ENCODE results near the gene CNTNAP2. TPM values are rescaled to one million over a fixed set of nuclear protein-coding genes. Genes with fewer than 3 reads are reported as not detected.

The CNTNAP2 gene
- total and polyA plus RNA-seq, 2 of the 13 experiments (the other 11 are each of a cell fraction or from before 2014, with no cell fraction given), result 0.40 to 0.42 TPM

GRCh38 chr7:148044173-148044572 is 1927.6 kb downstream of the CNTNAP2 start:
- Histone ChIP-seq H3K9ac (ENCODE audit: insufficient read depth, low read depth, low read length) (no peak overlapping the region), H3K27ac (ENCODE audit: extremely low read length, insufficient read depth, low read length) (no peak overlapping the region), H3K36me3 (replicated peaks in 1 of 2; ENCODE audit: control insufficient read depth in 1 of 2, insufficient read depth in 2 of 2, low read length in 2 of 2) (no peaks in the 10 kb centered on the region), H3K4me1 (ENCODE audit: insufficient read depth, low read length) (no peaks in the 10 kb centered on the region), H3K4me3 (replicated peaks in 1 of 3; ENCODE audit: insufficient read depth in 1 of 3, low read depth in 2 of 3, low read length in 3 of 3) (no peak overlapping the region), H3K9me3 (ENCODE audit: low read length) (no peaks in the 10 kb centered on the region), H2AFZ (ENCODE audit: low read length) (no peak overlapping the region), H4K20me1 (ENCODE audit: insufficient read depth, low read length) (no peaks in the 10 kb centered on the region), H3K4me2 (ENCODE audit: low read depth, low read length) (0 out of 2 replicates have a peak overlapping the region, but pooled peaks have one; percentile 8), H3K27me3 (ENCODE audit: control insufficient read depth in 1 of 2, insufficient read depth in 2 of 2, low read length in 2 of 2) (peaks cover 0 to 3% of the 10 kb centered on the region in 2 experiments; a peak in 1 of 5 replicates), H3K79me2 (ENCODE audit: insufficient read depth, low read length) (no peaks in the 10 kb centered on the region)
- CTCF ChIA-PET (ENCODE audit: low intra/inter-chr PET ratio, low total read pairs), result no interaction called here
- ATAC-seq (no peak), DNase-seq (ENCODE audit: low spot score) (no peak), FAIRE-seq (no peak)
- no TSS peak for BruUV-seq (replicated peaks)
- 24% methylated on average over 9 of the region's 9 CpGs for WGBS (ENCODE audit: low lambda C conversion rate)
- POLR2A ChIA-PET, result no interaction called here
- in situ Hi-C loops (cut with HindIII; ENCODE audit: extremely low pct_ligation_motif_present, low pct_unique_long_range_greater_than_20kb), result no loop called here
- intact Hi-C loops (cut with micrococcal nuclease; ENCODE audit: unreplicated experiment), result no loop called here
- TF ChIP-seq ZNF543 (CRISPR knock-in tag; IDR thresholded peaks at IDR 0.05) (no peak), ZNF143 (CRISPR knock-in tag; IDR thresholded peaks at IDR 0.05) (no peak), ZBTB40 (IDR thresholded peaks at IDR 0.05) (no peak), ZBTB40 (CRISPR knock-in tag; IDR thresholded peaks at IDR 0.05) (no peak), SKIL (CRISPR knock-in tag; IDR thresholded peaks at IDR 0.05; ENCODE audit: borderline replicate concordance) (no peak), ZBTB8A (CRISPR knock-in tag; IDR thresholded peaks at IDR 0.05; ENCODE audit: borderline replicate concordance, low read depth) (no peak), POGK (CRISPR knock-in tag; conservative IDR thresholded peaks at IDR 0.05) (no peak), ZNF768 (CRISPR knock-in tag; IDR thresholded peaks at IDR 0.05) (no peak), SOX5 (CRISPR knock-in tag; IDR thresholded peaks at IDR 0.05; ENCODE audit: borderline replicate concordance) (no peak), KAT7 (CRISPR knock-in tag; IDR thresholded peaks at IDR 0.05; ENCODE audit: borderline replicate concordance) (no peak), NFYB (CRISPR knock-in tag; IDR thresholded peaks at IDR 0.05) (no peak), JUNB (CRISPR knock-in tag; IDR thresholded peaks at IDR 0.05; ENCODE audit: borderline replicate concordance) (no peak)
